SK-N-MC (cell line): ENCODE results near the gene SH3GL3.
A peak's percentile ranks its signal among the peaks of the same experiment; 100 is the strongest.

Experiments used
- DNase-seq: peaks from one replicate; pipeline ENCODE4 v3.0.0-alpha.2; 2011; ENCODE audit warnings: low read depth, low spot score
- H3K27ac ChIP-seq: fragments of 200-600 bp; sonication (generic); 2 replicates; pipeline ENCODE4 v1.5.1; 2016; ENCODE audit warnings: mixed run types
- H3K36me3 ChIP-seq: fragments of 200-600 bp; sonication (generic); 2 replicates; pipeline ENCODE4 v1.6.1; 2017; ENCODE audit warnings: antibody characterized with exemption, low read length, mixed read lengths; ENCODE audit not compliant: insufficient read depth
- H3K4me3 ChIP-seq: fragments of 200-600 bp; sonication (generic); 2 replicates; pipeline ENCODE4 v1.5.1; 2016
- H3K9ac ChIP-seq: fragments of 200-600 bp; sonication (generic); 2 replicates; pipeline ENCODE4 v1.8.0; 2017; ENCODE audit warnings: mixed run types, mixed read lengths; ENCODE audit not compliant: insufficient read length
- H3K9me3 ChIP-seq: fragments of 200-600 bp; sonication (generic); 2 replicates; pipeline ENCODE4 v1.6.1; 2017; ENCODE audit warnings: low read depth, mild to moderate bottlenecking, antibody characterized with exemption, low read length, moderate library complexity, mixed read lengths
- EZH2 ChIP-seq: fragments of 200-600 bp; sonication (generic); IDR thresholded peaks from one replicate; pipeline ENCODE4 v1.6.1; 2017; ENCODE audit warnings: antibody characterized with exemption
- FOXP2 ChIP-seq: optimal IDR thresholded peaks from 2 replicates; pipeline ENCODE3; 2011; ENCODE audit warnings: mild to moderate bottlenecking, moderate library complexity; ENCODE audit not compliant: insufficient read depth; ENCODE audit errors: extremely low read length, control extremely low read depth
- POLR2AphosphoS5 ChIP-seq: IDR thresholded peaks from 2 replicates; pipeline ENCODE4 v1.6.1; 2012; ENCODE audit warnings: mild to moderate bottlenecking, low read depth, low read length, borderline replicate concordance

SH3GL3 gene

GRCh38 chr15:83471307-83471866 is 24.2 kb downstream of the SH3GL3 start:
- TF ChIP-seq FOXP2 (no peak), EZH2 (no peak), POLR2AphosphoS5 (no peak)
- H3K9ac ChIP-seq = no peak overlapping the region
- H3K36me3 ChIP-seq = peaks cover 17% of the 10 kb centered on the region
- H3K9me3 ChIP-seq = peaks cover 7% of the 10 kb centered on the region; the same call in 1 of the 2 replicates
- no peak overlapping the region for H3K4me3 ChIP-seq
- H3K27ac ChIP-seq = no peak overlapping the region
- DNase-seq = no peak

- Histone ChIP-seq H3K4me3 (no peak overlapping the region), H3K9ac (no peak overlapping the region), H3K27ac (no peak overlapping the region), H3K9me3 (peaks cover 7% of the 10 kb centered on the region; the same call in 1 of the 2 replicates), H3K36me3 (peaks cover 17% of the 10 kb centered on the region)
- DNase-seq = no peak
- no peak for TF ChIP-seq POLR2AphosphoS5
Measured at GRCh38 chr15:83472151-83472550, 25.0 kb downstream of the SH3GL3 start.

GRCh38 chr15:83472797-83473196 is 25.7 kb downstream of the SH3GL3 start:
- TF ChIP-seq FOXP2 = no peak
- TF ChIP-seq EZH2 = no peak
- no peak for TF ChIP-seq POLR2AphosphoS5
- no peak overlapping the region for H3K4me3 ChIP-seq
- H3K9me3 ChIP-seq = peaks cover 7% of the 10 kb centered on the region; the same call in 1 of the 2 replicates
- H3K9ac ChIP-seq = no peak overlapping the region
- no peak overlapping the region for H3K27ac ChIP-seq
- DNase-seq = no peak
- H3K36me3 ChIP-seq = peaks cover 17% of the 10 kb centered on the region

DNA sequence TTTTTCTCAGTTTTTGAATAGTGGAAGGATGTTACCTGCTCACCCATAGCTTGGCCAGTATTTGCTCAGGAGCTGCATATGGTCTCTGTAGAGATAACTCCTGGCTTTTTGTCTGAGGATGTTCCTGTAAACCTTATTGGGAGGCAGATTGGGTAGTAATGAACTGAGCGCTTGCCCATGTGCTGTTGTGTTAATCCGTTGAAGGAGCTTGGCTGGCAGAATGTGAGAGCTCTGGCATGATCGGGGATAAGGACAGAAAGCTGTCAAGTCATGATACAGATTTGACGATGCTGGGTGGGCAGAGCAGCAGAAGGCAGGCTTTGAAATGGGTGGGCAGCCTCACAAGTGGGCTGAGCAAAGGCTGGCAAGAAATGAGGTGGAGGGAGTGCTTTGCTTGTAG is 27.4 kb downstream of the SH3GL3 start:
- Histone ChIP-seq H3K9me3 (peaks cover 7% of the 10 kb centered on the region; the same call in 1 of the 2 replicates), H3K9ac (no peak overlapping the region), H3K36me3 (peaks cover 8% of the 10 kb centered on the region), H3K27ac (no peak overlapping the region), H3K4me3 (no peak overlapping the region)
- TF ChIP-seq POLR2AphosphoS5 = no peak
- TF ChIP-seq FOXP2 = no peak
- TF ChIP-seq EZH2 = no peak
- no peak for DNase-seq

- TF ChIP-seq FOXP2 = no peak
- no peak for TF ChIP-seq EZH2
- TF ChIP-seq POLR2AphosphoS5 = no peak
- Histone ChIP-seq H3K9me3 (peaks cover 7% of the 10 kb centered on the region; the same call in 1 of the 2 replicates), H3K36me3 (peaks cover 6% of the 10 kb centered on the region), H3K9ac (peak overlapping the region; percentile 28), H3K4me3 (no peak overlapping the region), H3K27ac (peak overlapping the region; percentile 78; the same call in 1 of the 2 replicates)
- DNase-seq = no peak
Measured at GRCh38 chr15:83475551-83475950, 28.4 kb downstream of the SH3GL3 start.

DNA sequence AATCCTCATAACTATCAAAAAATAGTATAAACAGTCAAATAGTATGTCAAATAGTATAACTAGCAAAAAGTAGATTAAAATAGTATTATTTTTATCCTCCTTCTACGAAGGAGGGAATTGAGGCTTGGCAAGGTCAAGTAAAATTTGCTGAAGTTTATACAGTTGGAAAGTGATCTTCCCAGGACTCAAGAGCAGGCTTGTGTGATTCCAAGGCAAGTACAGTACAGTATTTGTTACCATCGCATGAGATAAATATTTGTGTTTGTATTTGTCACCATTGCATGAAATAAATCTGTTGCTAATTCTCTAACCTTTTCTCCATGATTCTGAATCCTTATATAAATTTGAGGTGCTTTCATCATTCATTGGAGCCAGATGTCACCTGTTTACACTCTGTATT is 28.9 kb downstream of the SH3GL3 start:
- DNase-seq = no peak
- no peak overlapping the region for H3K4me3 ChIP-seq
- H3K9ac ChIP-seq = peak overlapping the region; percentile 28
- H3K36me3 ChIP-seq = peaks cover 4% of the 10 kb centered on the region; the same call in 1 of the 2 replicates
- H3K27ac ChIP-seq = peak overlapping the region; percentile 78; the same call in 1 of the 2 replicates
- H3K9me3 ChIP-seq = peaks cover 5% of the 10 kb centered on the region; the same call in 1 of the 2 replicates
- TF ChIP-seq POLR2AphosphoS5 (no peak), FOXP2 (no peak), EZH2 (no peak)

DNA sequence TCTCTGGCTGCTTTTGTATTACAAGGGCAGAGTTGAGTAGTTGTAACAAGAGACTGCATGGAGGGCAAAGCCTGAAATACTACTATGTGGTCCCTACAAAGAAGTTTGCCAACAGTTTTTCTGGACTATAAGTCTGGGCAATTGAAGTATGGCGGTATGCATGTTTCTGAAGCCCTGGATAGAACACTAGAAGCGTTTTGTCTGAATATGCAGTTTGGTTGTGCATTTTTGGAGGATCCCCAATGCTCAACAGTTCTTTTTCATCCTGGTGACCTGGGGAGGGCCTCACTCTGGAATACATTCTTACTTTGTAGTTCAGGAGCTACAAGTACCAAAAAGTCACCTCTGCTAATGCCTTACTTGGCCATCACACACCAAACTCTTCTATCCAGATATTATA is 29.6 kb downstream of the SH3GL3 start:
- no peak for DNase-seq
- TF ChIP-seq POLR2AphosphoS5 (no peak), FOXP2 (no peak), EZH2 (no peak)
- H3K27ac ChIP-seq = peak overlapping the region; percentile 78
- H3K4me3 ChIP-seq = peak overlapping the region; percentile 55; the same call in 1 of the 2 replicates
- no peak overlapping the region for H3K9ac ChIP-seq
- no peaks in the 10 kb centered on the region for H3K36me3 ChIP-seq
- no peaks in the 10 kb centered on the region for H3K9me3 ChIP-seq

- no peak for DNase-seq
Measured at GRCh38 chr15:83477172-83477807, 30.1 kb downstream of the SH3GL3 start.

GRCh38 chr15:83477808-83478537 is 30.8 kb downstream of the SH3GL3 start:
- peak overlapping the region; percentile 78 for H3K27ac ChIP-seq
- TF ChIP-seq EZH2 (no peak), FOXP2 (no peak), POLR2AphosphoS5 (no peak)
- peak overlapping the region; percentile 55 for H3K4me3 ChIP-seq
- 0 out of 2 replicates have a peak, but pooled peaks cover 4% of the 10 kb centered on the region for H3K36me3 ChIP-seq
- no peaks in the 10 kb centered on the region for H3K9me3 ChIP-seq
- no peak for DNase-seq
- peak overlapping the region; percentile 43 for H3K9ac ChIP-seq

More at GRCh38 chr15:83477172-83477807, 30.1 kb downstream of the SH3GL3 start:
- H3K36me3 ChIP-seq = no peaks in the 10 kb centered on the region
- TF ChIP-seq EZH2 (no peak), POLR2AphosphoS5 (no peak), FOXP2 (no peak)
- H3K9me3 ChIP-seq = no peaks in the 10 kb centered on the region
- peak overlapping the region; percentile 55 for H3K4me3 ChIP-seq
- peak overlapping the region; percentile 78 for H3K27ac ChIP-seq
- H3K9ac ChIP-seq = peak overlapping the region; percentile 43
